HG02571 (cell line): ENCODE results near the gene SAYSD1.

Source experiments
- ATAC-seq: cut with Tn5 transposase; IDR thresholded peaks from one replicate; pipeline ENCODE4 v1.9.1; 2021; ENCODE audit warnings: mild to moderate bottlenecking, moderate library complexity; ENCODE audit not compliant: unreplicated experiment

The SAYSD1 gene

GRCh38 chr6:39058471-39059147, 56.4 kb downstream of the SAYSD1 start:
- no peak for ATAC-seq

- ATAC-seq = no peak
These were observed 57.5 kb downstream of the SAYSD1 start for GRCh38 chr6:39057251-39058155.

- ATAC-seq = no peak
These were observed 58.3 kb downstream of the SAYSD1 start for GRCh38 chr6:39056681-39057080.

GRCh38 chr6:39056191-39056590, 58.8 kb downstream of the SAYSD1 start:
- ATAC-seq = no peak

GRCh38 chr6:39055661-39056060, 59.3 kb downstream of the SAYSD1 start:
- no peak for ATAC-seq

- no peak for ATAC-seq
These were observed 60.3 kb downstream of the SAYSD1 start for GRCh38 chr6:39054577-39055142.
